ENCODE results near the gene KCNK3. TPM values are rescaled to one million over a fixed set of nuclear protein-coding genes. Genes with fewer than 3 reads are reported as not detected.

KCNK3 gene
- total RNA-seq, 4 donors from 2014 or later: 0.76 to 1.6 (median 0.94) TPM

GRCh38 chr2:26764078-26764887 lies 71.8 kb downstream of the KCNK3 start, which contains the start of gene SLC35F6:
SLC35F6 (plus strand) TSS chr2:26764284; CDS start chr2:26764350, 66 bp downstream.
- Histone ChIP-seq H3K27me3 (no peaks in the 10 kb centered on the region), H3K4me1 (peaks cover 0 to 40% (median 1%) of the 10 kb centered on the region in 4 donors), H3K9me3 (no peaks in the 10 kb centered on the region), H3K36me3 (no peaks in the 10 kb centered on the region), H3K4me3 (peak within 1 kb of the TSS; percentile 72 to 98 (median 92)), H3K27ac (peak within 1 kb of the TSS; percentile 78 to 92 (median 90))
- peak; percentile 83 to 93 (median 91) for DNase-seq
- no peak for TF ChIP-seq CTCF (IDR thresholded peaks at IDR 0.05)
- peak; percentile 64 to 87 for TF ChIP-seq POLR2A (IDR thresholded peaks at IDR 0.05)

DNA sequence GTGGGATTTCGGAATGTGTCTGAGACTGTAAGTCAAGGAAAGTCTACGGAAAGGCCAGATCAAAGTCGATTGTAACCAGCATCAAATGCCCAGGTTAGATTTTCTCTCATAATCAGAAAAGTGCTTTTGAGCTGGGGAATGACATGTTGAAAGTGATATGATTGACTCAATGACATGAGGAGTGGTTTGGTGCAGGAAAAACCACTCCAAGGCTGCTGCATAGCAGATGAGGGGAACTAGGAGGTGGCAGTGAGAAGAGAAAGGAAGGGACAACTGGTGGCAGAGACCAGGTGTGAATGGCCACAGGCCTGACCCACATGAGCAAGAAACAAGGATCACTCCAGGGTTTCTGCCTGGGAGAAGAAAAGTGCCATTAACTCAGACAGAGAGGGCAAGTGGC lies 72.4 kb downstream of the KCNK3 start:
- Histone ChIP-seq H3K4me1 (peaks cover 0 to 45% (median 1%) of the 10 kb centered on the region in 4 donors), H3K36me3 (no peaks in the 10 kb centered on the region), H3K4me3 (peak overlapping the region; percentile 72 to 98 (median 92)), H3K27ac (peak overlapping the region; percentile 78 to 92 (median 90)), H3K27me3 (no peaks in the 10 kb centered on the region), H3K9me3 (no peaks in the 10 kb centered on the region)
- DNase-seq: no peak
- TF ChIP-seq CTCF (IDR thresholded peaks at IDR 0.05): no peak
- no peak for TF ChIP-seq POLR2A (IDR thresholded peaks at IDR 0.05)

DNA sequence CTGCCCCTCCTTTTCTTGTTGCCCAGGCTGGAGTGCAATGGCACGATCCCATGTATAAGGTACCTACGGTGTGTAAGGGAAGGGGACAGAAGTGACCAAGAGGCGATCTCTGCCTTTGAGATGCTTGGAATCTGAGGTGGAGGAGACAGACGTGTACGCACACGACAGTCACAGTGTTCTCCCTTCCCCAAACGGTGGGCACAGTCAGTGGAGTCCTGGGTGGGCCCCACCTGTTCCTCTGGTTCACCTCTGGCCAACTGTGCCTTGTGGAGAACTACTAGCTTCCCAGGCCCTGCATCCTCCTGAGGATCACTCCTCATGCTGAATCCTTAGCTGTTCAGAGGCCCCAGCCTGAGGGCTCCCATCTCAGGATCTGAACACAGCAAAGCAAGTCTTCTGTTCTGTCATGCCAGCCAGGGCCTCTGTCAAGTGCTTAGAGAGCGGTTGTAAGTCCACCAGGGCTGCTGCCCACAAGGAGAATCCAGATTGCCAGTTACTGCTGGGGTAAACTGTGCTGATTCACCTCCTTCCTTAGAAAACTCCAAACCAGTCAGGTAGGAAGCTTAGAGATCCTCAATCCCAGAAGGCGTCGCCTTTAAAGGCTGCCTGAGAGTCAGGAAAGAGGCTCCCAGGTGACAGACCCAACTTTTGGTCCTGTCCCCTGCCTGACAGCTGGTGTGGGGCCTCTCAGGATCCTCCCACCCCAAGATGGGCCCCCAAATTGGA lies 73.1 kb downstream of the KCNK3 start:
- Histone ChIP-seq H3K4me3 (peak overlapping the region in 2 of 4 donors; percentile 93 to 98), H3K4me1 (peaks cover 0 to 52% (median 1%) of the 10 kb centered on the region in 4 donors), H3K27ac (peak overlapping the region in 2 of 4 donors; percentile 89 to 91), H3K36me3 (no peaks in the 10 kb centered on the region), H3K9me3 (no peaks in the 10 kb centered on the region), H3K27me3 (no peaks in the 10 kb centered on the region)
- DNase-seq: no peak
- no peak for TF ChIP-seq CTCF (IDR thresholded peaks at IDR 0.05)
- TF ChIP-seq POLR2A (IDR thresholded peaks at IDR 0.05): no peak

DNA sequence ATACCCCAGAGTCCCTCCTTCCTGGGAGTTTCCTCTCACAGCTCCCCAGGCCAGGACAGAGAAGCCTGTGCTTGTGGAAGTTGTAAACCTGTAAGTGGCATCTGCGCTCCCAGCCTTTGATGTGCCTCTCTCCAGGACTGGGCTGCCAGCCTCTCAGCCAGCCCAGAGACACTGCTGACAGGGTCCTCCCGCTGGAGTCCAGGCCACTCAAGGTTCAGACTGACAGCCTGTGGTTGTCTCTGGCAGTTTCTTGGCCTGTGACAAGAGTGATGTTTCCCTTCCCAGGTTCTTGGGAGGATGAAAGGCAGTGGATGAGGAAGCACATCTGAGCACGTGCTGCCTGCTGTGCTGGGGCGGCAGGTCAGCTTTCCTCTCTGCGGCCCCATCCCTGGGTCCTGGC lies 74.6 kb downstream of the KCNK3 start:
- TF ChIP-seq POLR2A (IDR thresholded peaks at IDR 0.05): no peak
- TF ChIP-seq CTCF (IDR thresholded peaks at IDR 0.05): no peak
- H3K27me3 ChIP-seq: no peaks in the 10 kb centered on the region
- H3K27ac ChIP-seq: peak overlapping the region in 1 of 4 donors; percentile 4
- H3K36me3 ChIP-seq: no peaks in the 10 kb centered on the region
- peaks cover 2 to 67% (median 13%) of the 10 kb centered on the region in 4 donors for H3K4me1 ChIP-seq
- no peak overlapping the region for H3K4me3 ChIP-seq
- no peaks in the 10 kb centered on the region for H3K9me3 ChIP-seq
- DNase-seq: no peak

DNA sequence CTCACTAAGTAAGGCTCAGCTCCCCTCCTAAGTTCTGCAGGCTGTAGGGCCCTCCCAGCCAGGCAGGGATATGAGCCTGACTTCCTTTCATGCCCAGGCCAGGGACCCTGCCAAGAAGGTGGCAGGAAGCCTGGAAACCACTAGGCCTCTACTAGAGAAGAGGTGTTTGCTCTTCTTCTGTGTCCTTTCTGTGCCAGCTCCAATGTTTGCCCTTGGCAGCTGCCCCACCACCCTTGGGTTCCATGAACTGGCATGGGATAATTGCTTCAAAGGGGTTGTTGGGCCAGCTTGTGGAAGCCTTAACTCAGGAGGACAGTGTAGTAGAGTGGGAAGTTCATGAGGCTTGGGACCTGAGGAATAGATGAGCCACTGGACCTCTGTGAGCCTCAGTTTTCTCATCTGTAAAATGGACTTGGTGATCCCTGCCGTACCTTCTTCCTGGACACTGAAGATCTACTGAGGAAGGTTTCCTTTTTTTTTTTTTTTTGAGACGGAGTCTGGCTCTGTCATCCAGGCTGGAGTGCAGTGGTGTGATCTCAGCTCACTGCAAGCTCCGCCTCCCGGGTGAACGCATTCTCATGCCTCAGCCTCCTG lies 75.5 kb downstream of the KCNK3 start:
- H3K27ac ChIP-seq: peak overlapping the region in 1 of 4 donors; percentile 12
- H3K9me3 ChIP-seq: no peaks in the 10 kb centered on the region
- H3K27me3 ChIP-seq: no peaks in the 10 kb centered on the region
- no peak overlapping the region for H3K4me3 ChIP-seq
- TF ChIP-seq POLR2A (IDR thresholded peaks at IDR 0.05): no peak
- TF ChIP-seq CTCF (IDR thresholded peaks at IDR 0.05): no peak
- H3K36me3 ChIP-seq: no peaks in the 10 kb centered on the region
- DNase-seq: no peak
- H3K4me1 ChIP-seq: peaks cover 2 to 76% (median 19%) of the 10 kb centered on the region in 4 donors
